ENCODE data around the gene ZNF423. TPM values are rescaled to one million over a fixed set of nuclear protein-coding genes. Genes with fewer than 3 reads are reported as not detected.

ZNF423 gene
- total RNA-seq, 4 donors from 2014 or later, result 7.0 to 19.7 (median 8.4) TPM

DNA sequence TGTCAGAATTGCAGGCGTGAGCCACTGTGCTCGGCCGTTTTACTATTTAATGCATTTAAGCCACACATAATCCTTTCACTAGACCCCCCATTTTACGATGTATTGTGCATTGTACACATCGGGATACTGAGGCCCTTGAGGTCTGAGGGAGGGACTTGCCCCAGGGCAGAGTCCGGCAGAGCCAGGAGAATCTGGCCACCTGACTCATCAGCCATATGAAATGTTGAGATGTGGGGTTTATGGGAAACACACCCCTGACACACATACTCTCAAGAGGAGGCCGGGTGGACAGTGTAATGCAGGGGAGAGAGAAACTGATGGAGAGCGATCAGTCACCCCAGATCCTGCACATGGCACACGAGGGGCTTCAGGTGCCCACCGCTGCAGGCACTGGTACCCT is 196.6 kb downstream of the ZNF423 start:
- H3K4me3 ChIP-seq, result no peak overlapping the region
- H3K4me1 ChIP-seq, result peaks cover 0 to 31% (median 17%) of the 10 kb centered on the region in 3 donors
- H3K27ac ChIP-seq, result no peak overlapping the region
- no peaks in the 10 kb centered on the region for H3K27me3 ChIP-seq
- ATAC-seq, result no peak
- no peaks in the 10 kb centered on the region for H3K36me3 ChIP-seq
- no peak for TF ChIP-seq POLR2A (IDR thresholded peaks at IDR 0.05)
- no peak for TF ChIP-seq EP300 (IDR thresholded peaks at IDR 0.05)
- TF ChIP-seq, protein P1, sequence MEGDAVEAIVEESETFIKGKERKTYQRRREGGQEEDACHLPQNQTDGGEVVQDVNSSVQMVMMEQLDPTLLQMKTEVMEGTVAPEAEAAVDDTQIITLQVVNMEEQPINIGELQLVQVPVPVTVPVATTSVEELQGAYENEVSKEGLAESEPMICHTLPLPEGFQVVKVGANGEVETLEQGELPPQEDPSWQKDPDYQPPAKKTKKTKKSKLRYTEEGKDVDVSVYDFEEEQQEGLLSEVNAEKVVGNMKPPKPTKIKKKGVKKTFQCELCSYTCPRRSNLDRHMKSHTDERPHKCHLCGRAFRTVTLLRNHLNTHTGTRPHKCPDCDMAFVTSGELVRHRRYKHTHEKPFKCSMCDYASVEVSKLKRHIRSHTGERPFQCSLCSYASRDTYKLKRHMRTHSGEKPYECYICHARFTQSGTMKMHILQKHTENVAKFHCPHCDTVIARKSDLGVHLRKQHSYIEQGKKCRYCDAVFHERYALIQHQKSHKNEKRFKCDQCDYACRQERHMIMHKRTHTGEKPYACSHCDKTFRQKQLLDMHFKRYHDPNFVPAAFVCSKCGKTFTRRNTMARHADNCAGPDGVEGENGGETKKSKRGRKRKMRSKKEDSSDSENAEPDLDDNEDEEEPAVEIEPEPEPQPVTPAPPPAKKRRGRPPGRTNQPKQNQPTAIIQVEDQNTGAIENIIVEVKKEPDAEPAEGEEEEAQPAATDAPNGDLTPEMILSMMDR (IDR thresholded peaks at IDR 0.05), result no peak
- 97 to 100% methylated on average over 4 of the region's 10 CpGs for WGBS, 2 donors (ENCODE audit: low coverage in 1 of 2)
- no peaks in the 10 kb centered on the region for H3K9me3 ChIP-seq

DNA sequence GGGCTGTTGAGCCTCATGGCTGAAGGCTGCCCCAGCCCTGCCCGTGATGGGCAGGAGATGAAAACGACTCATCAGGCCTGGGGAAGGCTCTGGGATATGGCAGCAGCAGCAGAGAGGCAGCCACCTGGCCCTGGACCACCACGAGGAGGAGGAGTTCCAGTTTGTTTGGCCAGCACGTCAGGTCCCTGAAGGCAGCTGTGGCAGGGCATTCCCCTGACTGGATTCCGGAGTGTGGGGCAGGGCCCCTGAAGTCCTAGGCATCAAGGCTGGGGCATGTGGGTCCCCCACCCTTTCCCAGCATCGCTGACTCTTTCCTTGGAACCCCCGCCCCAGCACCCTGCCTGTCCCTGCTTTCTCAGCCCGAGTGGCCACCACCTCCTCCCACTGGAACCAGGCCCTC is 197.4 kb downstream of the ZNF423 start:
- Histone ChIP-seq H3K36me3 (no peaks in the 10 kb centered on the region), H3K9me3 (no peaks in the 10 kb centered on the region), H3K4me1 (peaks cover 0 to 23% (median 8%) of the 10 kb centered on the region in 3 donors), H3K27me3 (no peaks in the 10 kb centered on the region), H3K4me3 (no peak overlapping the region), H3K27ac (no peak overlapping the region)
- ATAC-seq, result no peak
- TF ChIP-seq, protein P1 (IDR thresholded peaks at IDR 0.05), result no peak
- no peak for TF ChIP-seq POLR2AphosphoS5 (IDR thresholded peaks at IDR 0.05)
- no peak for TF ChIP-seq EP300 (IDR thresholded peaks at IDR 0.05)
- no peak for TF ChIP-seq POLR2A (IDR thresholded peaks at IDR 0.05)
- 75% methylated on average over 3 of the region's 8 CpGs; no CpG with 5 or more reads in 1 of the 2 donors for WGBS, 2 donors (ENCODE audit: low coverage in 1 of 2)

DNA sequence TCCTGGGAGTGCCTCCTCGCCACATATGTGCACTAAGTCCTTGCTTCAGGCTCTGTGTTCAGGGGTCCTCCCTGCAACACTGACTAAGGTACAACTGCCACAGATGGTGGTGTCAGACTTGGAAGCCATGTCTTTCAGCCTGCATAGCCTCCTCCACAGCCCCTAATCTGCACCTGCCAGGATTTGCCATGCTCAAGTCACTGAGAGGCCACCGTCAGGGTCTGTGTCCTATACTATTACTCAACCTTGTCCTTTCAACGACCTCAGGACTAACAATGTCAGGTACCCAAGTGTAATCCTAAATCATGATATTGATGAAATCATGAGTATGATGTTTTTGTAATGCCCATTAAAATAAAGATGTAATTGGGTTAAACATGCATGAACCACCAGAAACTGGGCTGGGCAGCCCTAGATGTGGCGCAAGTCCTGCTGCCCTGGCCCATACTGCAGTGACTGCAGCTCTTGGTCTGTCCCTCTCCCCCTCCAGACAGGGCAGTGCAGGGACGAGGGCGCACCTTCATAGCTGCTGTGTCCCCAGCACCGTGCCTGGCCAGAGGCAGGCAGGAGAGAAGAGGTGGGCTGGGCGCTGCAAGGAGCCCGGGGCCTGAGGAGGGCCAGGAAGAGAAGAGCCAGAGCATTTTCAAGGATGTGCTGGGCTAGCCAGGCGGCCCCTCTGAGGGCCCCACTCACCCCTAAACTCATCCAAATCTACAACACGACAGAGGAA is 198.0 kb downstream of the ZNF423 start:
- Histone ChIP-seq H3K27me3 (no peaks in the 10 kb centered on the region), H3K4me3 (no peak overlapping the region), H3K27ac (no peak overlapping the region), H3K4me1 (peaks cover 0 to 16% (median 2%) of the 10 kb centered on the region in 3 donors), H3K9me3 (no peaks in the 10 kb centered on the region), H3K36me3 (no peaks in the 10 kb centered on the region)
- 40 to 92% methylated on average over 1 to 2 of the region's 11 CpGs for WGBS, 2 donors (ENCODE audit: low coverage in 1 of 2)
- no peak for ATAC-seq
- TF ChIP-seq EP300 (IDR thresholded peaks at IDR 0.05), result no peak
- TF ChIP-seq, protein P1 (IDR thresholded peaks at IDR 0.05), result no peak
- no peak for TF ChIP-seq POLR2A (IDR thresholded peaks at IDR 0.05)
- TF ChIP-seq POLR2AphosphoS5 (IDR thresholded peaks at IDR 0.05), result no peak

DNA sequence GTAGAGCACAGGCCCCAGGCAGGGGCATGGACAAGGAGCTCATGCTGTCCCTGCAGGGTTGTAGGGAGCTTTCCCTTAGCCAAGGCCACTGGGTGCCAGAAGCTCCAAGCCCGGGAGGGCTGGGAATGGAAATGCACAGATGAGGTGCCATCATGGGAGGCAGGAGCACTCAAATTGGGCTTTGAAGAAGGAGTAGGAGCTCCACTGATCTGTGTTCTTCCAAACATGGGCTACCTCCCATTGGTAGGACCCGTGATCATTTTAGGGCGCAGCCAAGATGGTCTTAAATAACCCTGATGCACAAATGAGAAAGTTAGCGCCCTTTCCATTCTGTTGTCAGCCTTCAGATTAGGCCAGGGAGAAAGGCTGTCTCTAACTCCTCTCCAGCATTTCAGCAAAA is 201.5 kb downstream of the ZNF423 start:
- Histone ChIP-seq H3K27ac (no peak overlapping the region), H3K4me1 (peaks cover 0 to 7% (median 0%) of the 10 kb centered on the region in 3 donors), H3K36me3 (no peaks in the 10 kb centered on the region), H3K9me3 (no peaks in the 10 kb centered on the region), H3K27me3 (no peaks in the 10 kb centered on the region), H3K4me3 (no peak overlapping the region)
- no peak for ATAC-seq
- WGBS, 2 donors (ENCODE audit: low coverage in 1 of 2), result 95 to 100% methylated on average over 3 of the region's 4 CpGs
- TF ChIP-seq, protein P1 (IDR thresholded peaks at IDR 0.05), result no peak
- TF ChIP-seq EP300 (IDR thresholded peaks at IDR 0.05) (no peak), POLR2A (IDR thresholded peaks at IDR 0.05) (no peak), POLR2AphosphoS5 (IDR thresholded peaks at IDR 0.05) (no peak)

DNA sequence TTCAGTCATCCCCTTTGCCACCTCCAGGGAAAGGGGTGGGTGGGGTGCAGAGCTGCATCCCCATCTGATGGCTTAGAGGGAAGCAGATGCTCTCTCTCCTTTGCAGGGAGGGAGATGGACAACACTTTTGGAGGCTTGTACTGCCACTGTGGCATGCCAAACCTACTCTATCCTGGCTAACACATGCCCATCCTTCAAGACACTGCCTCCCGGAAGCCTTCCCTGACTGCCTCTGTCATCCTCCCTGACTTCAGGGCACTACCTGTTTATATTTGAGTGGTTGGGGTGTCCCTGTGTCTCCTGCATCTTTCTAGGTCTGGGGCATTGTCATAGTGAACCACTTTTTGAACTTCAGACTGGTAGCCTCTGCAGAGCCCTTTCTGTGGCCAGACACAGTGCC is 202.3 kb downstream of the ZNF423 start:
- WGBS, 2 donors (ENCODE audit: low coverage in 1 of 2), result 100% methylated on average over 1 of the region's 1 CpG; no CpG with 5 or more reads in 1 of the 2 donors
- no peak for ATAC-seq
- no peak overlapping the region for H3K4me3 ChIP-seq
- TF ChIP-seq EP300 (IDR thresholded peaks at IDR 0.05) (no peak), POLR2A (IDR thresholded peaks at IDR 0.05) (no peak), POLR2AphosphoS5 (IDR thresholded peaks at IDR 0.05) (no peak)
- TF ChIP-seq, protein P1 (IDR thresholded peaks at IDR 0.05), result no peak
- H3K36me3 ChIP-seq, result no peaks in the 10 kb centered on the region
- H3K27ac ChIP-seq, result no peak overlapping the region
- peaks cover 0 to 7% (median 0%) of the 10 kb centered on the region in 3 donors for H3K4me1 ChIP-seq
- peaks cover 0 to 7% (median 0%) of the 10 kb centered on the region in 3 donors for H3K9me3 ChIP-seq
- H3K27me3 ChIP-seq, result no peaks in the 10 kb centered on the region
